Glutamatergic neuron (in vitro differentiated cells): ENCODE results near the gene GMDS. TPM values are rescaled to one million over a fixed set of nuclear protein-coding genes. Genes with fewer than 3 reads are reported as not detected.

Source experiments
- DNase-seq: peaks from one replicate; pipeline ENCODE4 v3.0.0; 2022
- H3K27ac Mint-ChIP-seq: one replicate; pipeline ENCODE4 v1.8.0; 2020; ENCODE audit warnings: mild to moderate bottlenecking, mixed read lengths, inconsistent platforms; ENCODE audit not compliant: unreplicated experiment
- H3K27me3 Mint-ChIP-seq: one replicate; pipeline ENCODE4 v1.8.0; 2020; ENCODE audit warnings: mild to moderate bottlenecking, moderate library complexity, mixed read lengths, inconsistent platforms; ENCODE audit not compliant: unreplicated experiment
- H3K36me3 Mint-ChIP-seq: one replicate; pipeline ENCODE4 v1.8.0; 2020; ENCODE audit warnings: mild to moderate bottlenecking, mixed read lengths, inconsistent platforms; ENCODE audit not compliant: unreplicated experiment
- H3K4me1 Mint-ChIP-seq: one replicate; pipeline ENCODE4 v1.8.0; 2020; ENCODE audit warnings: mild to moderate bottlenecking, low read depth, mixed read lengths, inconsistent platforms; ENCODE audit not compliant: unreplicated experiment
- H3K4me3 Mint-ChIP-seq: one replicate; pipeline ENCODE4 v1.8.0; 2020; ENCODE audit warnings: mild to moderate bottlenecking, mixed read lengths, inconsistent platforms; ENCODE audit not compliant: unreplicated experiment
- H3K9me3 Mint-ChIP-seq: one replicate; pipeline ENCODE4 v1.8.0; 2020; ENCODE audit warnings: mild to moderate bottlenecking, moderate library complexity, mixed read lengths, inconsistent platforms; ENCODE audit not compliant: unreplicated experiment
- total RNA-seq: library from RNA; stranded (reverse); fragmentation: NEBNext Ultra II Directional; extraction: Animal tissue kit (Norgen Biotek cat#: 25700); gene quantifications from one replicate; pipeline ENCODE4 v1.2.1, GENCODE V29; 2021; ENCODE audit not compliant: unreplicated experiment
- TF ChIP-seq, protein P1 (sequence below): fragments of 200-600 bp; sonication (generic); IDR thresholded peaks from one replicate; pipeline ENCODE4 v1.5.0; 2021; ENCODE audit not compliant: partially characterized antibody, unreplicated experiment

The GMDS gene
- total RNA-seq, 1 donor from 2014 or later = 8.9 TPM

DNA sequence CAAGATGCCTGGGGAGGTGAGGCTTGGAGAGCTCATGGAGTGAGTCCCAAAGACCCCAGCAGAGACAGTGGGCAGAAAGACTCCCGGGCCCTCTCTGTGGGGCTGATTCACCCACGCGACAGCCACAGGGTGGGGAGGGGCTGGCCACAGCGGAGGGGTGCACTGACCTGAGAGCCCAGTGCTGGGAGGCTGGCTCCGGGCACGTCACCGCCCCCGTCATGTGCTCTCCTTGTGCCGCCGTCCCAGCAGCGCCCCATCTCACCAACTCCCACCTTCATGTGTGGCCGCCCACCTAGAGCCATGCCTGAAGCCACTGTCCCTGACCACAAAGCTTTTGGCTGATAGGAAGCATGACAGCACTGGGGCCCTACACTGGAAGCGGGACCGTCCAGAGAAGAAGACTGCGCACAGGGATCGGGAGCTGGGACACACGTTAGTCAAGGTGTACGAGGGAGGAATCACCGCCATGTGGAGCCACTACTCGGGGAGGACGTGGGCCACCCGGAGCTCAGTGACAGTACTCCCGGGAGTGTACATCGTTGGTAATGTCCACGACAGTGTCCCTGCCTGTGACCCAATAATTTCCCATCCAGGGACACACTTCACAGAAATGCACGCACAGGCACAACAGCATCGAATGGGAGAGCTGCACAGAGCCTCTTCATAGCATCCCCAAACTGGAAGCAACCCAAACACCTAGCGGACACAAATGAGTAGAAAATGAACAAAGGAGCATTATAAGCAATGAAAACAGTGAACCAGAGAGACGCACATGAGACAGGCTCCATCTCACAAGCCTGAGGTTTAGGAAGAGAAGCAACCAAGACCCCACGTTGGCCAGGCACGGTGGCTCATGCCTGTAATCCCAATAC, 664.0 kb downstream of the GMDS start:
- TF ChIP-seq, protein P1, sequence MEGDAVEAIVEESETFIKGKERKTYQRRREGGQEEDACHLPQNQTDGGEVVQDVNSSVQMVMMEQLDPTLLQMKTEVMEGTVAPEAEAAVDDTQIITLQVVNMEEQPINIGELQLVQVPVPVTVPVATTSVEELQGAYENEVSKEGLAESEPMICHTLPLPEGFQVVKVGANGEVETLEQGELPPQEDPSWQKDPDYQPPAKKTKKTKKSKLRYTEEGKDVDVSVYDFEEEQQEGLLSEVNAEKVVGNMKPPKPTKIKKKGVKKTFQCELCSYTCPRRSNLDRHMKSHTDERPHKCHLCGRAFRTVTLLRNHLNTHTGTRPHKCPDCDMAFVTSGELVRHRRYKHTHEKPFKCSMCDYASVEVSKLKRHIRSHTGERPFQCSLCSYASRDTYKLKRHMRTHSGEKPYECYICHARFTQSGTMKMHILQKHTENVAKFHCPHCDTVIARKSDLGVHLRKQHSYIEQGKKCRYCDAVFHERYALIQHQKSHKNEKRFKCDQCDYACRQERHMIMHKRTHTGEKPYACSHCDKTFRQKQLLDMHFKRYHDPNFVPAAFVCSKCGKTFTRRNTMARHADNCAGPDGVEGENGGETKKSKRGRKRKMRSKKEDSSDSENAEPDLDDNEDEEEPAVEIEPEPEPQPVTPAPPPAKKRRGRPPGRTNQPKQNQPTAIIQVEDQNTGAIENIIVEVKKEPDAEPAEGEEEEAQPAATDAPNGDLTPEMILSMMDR = no peak
- H3K9me3 Mint-ChIP-seq = peaks cover 3% of the 10 kb centered on the region
- DNase-seq = no peak
- peaks cover 6% of the 10 kb centered on the region for H3K27me3 Mint-ChIP-seq
- H3K4me1 Mint-ChIP-seq = no peaks in the 10 kb centered on the region
- H3K4me3 Mint-ChIP-seq = no peak overlapping the region
- H3K36me3 Mint-ChIP-seq = peaks cover 5% of the 10 kb centered on the region
- no peak overlapping the region for H3K27ac Mint-ChIP-seq

DNA sequence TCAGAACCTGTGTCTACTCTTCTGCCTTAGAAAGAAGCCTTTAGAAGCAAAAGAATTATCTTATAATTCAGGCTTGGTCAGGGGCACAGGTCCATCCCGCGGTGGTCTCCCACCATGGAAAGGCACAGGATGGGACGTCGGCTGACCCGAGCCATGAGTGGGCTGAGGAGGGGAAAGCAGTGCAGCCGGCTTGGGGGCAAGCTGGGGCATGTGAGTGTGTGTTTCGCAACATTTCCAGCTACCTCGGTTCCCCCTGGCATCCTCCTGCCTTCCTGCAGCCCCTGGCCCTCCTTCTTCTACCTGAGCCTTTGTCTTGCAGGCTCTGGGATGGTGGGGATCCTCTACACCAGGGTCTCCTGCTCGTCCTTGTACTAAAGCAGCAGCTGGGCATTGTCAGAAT, 664.8 kb downstream of the GMDS start:
- peaks cover 3% of the 10 kb centered on the region for H3K9me3 Mint-ChIP-seq
- peaks cover 2% of the 10 kb centered on the region for H3K27me3 Mint-ChIP-seq
- H3K4me3 Mint-ChIP-seq = no peak overlapping the region
- TF ChIP-seq, protein P1 = no peak
- peaks cover 3% of the 10 kb centered on the region for H3K4me1 Mint-ChIP-seq
- DNase-seq = no peak
- no peak overlapping the region for H3K27ac Mint-ChIP-seq
- H3K36me3 Mint-ChIP-seq = peaks cover 5% of the 10 kb centered on the region

GRCh38 chr6:1580109-1580508, 665.3 kb downstream of the GMDS start:
- Mint-ChIP-seq H3K36me3 (peaks cover 5% of the 10 kb centered on the region), H3K27me3 (peaks cover 2% of the 10 kb centered on the region), H3K4me1 (peaks cover 7% of the 10 kb centered on the region), H3K9me3 (peaks cover 3% of the 10 kb centered on the region), H3K4me3 (no peak overlapping the region), H3K27ac (no peak overlapping the region)
- TF ChIP-seq, protein P1 = no peak
- no peak for DNase-seq

DNA sequence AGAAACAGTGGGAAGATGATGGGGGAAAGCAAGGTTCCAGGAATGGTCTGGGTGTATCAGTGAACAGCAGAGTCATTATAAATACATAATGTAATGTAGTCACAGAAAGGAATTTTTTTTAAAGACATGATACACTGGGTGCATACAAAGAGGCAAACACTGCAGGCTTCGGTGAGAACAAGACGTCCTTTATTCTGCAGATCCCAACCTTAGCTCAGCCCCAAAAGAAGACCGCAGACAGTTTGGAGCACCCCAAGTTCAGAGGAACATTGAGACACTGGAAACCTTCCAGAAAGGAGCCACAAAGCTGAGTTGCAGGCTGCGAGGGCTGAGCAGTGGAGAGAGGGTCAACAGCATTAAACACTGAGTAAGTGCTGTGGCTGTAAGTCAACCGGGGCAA, 666.3 kb downstream of the GMDS start:
- DNase-seq = no peak
- H3K27me3 Mint-ChIP-seq = peaks cover 2% of the 10 kb centered on the region
- TF ChIP-seq, protein P1 = no peak
- no peak overlapping the region for H3K27ac Mint-ChIP-seq
- no peak overlapping the region for H3K4me3 Mint-ChIP-seq
- H3K36me3 Mint-ChIP-seq = peaks cover 5% of the 10 kb centered on the region
- H3K9me3 Mint-ChIP-seq = peaks cover 3% of the 10 kb centered on the region
- H3K4me1 Mint-ChIP-seq = peaks cover 16% of the 10 kb centered on the region

- TF ChIP-seq, protein P1 = no peak
- Mint-ChIP-seq H3K27me3 (peaks cover 2% of the 10 kb centered on the region), H3K4me3 (no peak overlapping the region), H3K27ac (no peak overlapping the region), H3K9me3 (peaks cover 5% of the 10 kb centered on the region), H3K4me1 (peaks cover 17% of the 10 kb centered on the region), H3K36me3 (peaks cover 5% of the 10 kb centered on the region)
- no peak for DNase-seq
Measured at GRCh38 chr6:1577896-1578745, 667.3 kb downstream of the GMDS start.
